Hematopoietic multipotent progenitor cell (in vitro differentiated cells): ENCODE data around the gene NDUFB7. TPM values are rescaled to one million over a fixed set of nuclear protein-coding genes. Genes with fewer than 3 reads are reported as not detected.
"Not testable (repeated sequence)": the region's sequence is repeated elsewhere in the genome, so short reads cannot be mapped to it uniquely, and the experiment has no call there.

ENCODE experiments used
- DNase-seq, 3 donors: peaks; one replicate each; pipeline ENCODE4 v3.0.0-alpha.2; 2011 to 2015; ENCODE audit warnings: low read depth in 2 of 3, low spot score in 2 of 3
- total RNA-seq: library from RNA; depleted of rRNA; stranded (reverse); fragments of >200 nt; gene quantifications from one replicate; pipeline ENCODE4 v1.2.3, GENCODE V29; 2012

NDUFB7 gene
- total RNA-seq, 1 donor, result 373 TPM

DNA sequence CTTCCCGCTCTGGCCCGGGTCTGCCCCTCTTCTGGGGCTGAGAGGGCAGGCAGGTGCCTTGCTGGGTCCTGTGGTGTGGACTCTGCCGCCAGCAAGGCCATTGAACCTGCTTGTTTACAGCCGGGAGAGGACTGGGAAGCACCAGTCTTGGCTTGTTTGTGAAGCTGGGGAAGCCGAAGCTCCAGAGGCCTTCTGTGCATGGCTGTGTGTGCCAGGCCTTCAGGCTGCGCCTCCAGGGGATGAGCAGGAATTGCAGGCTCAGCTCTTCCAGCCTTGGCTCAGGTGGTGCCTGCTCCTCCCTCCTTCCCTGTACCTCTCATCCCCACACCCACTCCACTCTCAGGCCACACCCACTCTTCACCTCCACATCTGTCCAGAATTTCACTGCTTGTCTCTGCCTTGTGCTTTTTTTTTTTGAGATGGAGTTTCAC, 17.5 kb downstream of the NDUFB7 start:
- DNase-seq, result no peak

- DNase-seq, result no peak
Measured at GRCh38 chr19:14553939-14554243, 18.0 kb downstream of the NDUFB7 start.

DNA sequence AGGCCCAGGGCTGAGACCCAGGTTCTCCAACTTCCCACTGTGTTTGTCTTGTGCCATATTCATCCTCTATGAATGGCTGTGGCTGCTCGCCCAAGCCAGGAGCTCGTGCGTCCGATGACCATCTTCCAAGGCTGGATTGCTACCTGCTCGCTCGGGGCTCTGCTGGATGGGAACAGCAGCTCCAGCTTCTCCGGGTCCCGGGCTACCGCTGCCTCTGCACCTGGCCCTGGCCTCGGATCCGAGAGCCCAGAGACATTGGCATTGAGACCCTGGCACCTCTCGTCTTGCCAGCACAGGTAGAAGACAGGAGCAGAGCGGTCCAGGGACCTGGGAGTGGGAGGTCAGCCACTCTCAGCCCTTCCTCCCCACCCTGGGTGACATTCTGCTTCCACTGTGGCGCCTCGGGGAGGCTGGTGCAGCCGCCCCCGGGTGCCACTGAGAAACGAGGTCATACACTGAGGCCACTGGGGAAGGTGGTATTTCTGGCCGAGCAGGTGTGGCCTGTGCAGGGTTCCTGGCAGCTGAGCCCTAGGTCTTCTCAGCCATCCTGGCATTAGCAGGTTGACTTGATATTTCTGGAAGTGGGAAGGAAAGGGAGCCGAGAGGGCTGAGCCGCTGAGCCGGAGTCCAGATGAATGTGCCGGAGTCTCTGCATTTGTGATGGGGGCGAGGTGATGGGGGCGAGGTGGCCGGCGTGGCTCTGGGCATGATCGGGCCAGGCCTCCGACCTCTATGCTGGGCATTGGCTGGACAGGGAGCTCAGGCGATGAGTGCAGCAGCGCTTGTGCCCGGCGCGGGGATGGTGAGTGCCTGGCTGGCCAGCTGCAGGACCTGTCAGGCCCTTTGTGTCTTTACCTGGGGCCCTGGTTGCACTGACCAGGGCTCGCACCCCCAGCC, 18.6 kb downstream of the NDUFB7 start:
- DNase-seq, result no peak

DNA sequence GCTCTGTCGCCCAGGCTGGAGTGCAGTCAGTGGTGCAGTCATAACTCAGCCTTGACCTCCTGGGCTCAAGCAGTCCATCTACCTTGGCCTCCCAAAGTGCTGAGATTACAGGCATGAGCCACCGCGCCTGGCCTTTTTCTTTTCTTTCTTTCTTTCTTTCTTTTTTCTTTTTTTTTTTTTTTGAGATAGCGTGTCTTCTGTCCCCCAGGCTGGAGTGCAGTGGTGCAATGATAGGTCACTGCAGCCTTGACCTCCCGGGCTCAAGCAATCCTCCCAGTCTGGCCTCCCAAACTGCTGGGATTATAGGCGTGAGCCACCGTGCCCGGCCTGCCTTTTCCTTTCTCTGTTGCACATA, 19.9 kb downstream of the NDUFB7 start:
- not testable (repeated sequence) for DNase-seq

DNA sequence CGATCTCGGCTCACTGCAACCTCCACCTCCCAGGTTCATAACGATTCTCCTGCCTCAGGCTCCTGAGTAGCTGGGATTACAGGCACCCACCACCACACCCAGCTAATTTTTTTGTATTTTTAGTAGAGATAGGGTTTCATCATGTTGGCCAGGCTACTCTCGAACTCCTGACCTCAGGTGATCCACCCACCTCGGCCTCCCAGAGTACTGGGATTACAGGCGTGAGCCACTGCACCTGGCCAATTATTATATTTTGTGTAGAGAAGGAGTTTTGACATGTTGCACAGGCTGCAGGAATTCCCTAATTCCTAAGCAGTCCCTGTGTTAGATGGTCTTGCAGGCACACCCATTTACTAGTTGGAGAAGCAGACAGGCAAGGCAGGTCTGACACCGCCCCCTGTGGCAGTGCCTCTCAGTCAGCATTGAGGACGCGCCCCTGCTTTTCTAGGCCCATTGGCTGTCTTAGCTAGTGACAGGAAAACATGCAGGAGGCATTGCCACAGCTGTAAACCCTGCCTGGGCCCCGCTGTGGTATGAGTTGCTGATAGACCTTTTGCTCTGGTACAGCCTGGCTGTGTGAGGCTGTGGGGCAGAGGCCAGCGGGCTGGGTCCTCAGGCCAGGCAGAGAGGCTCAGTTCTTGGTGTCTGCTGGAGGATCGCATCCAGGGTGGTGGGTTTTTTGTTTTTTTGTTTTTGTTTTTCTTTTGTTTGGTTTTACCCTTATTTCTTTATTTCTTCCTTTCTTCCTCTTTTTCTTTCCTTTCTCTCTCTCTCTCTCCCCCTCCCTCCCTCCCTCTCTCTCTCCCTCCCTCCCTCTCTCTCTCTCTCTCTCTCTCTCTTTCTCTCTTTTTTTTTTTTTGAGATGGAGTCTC, 20.5 kb downstream of the NDUFB7 start:
- DNase-seq, result peak; percentile 41 to 93 (median 84)

GRCh38 chr19:14550201-14550754, 21.6 kb downstream of the NDUFB7 start:
- DNase-seq, result no peak

- no peak for DNase-seq
Measured at GRCh38 chr19:14545716-14546082, 26.2 kb downstream of the NDUFB7 start.

GRCh38 chr19:14544977-14545715, 26.7 kb downstream of the NDUFB7 start:
- no peak for DNase-seq

GRCh38 chr19:14544047-14544446, 27.8 kb downstream of the NDUFB7 start:
- DNase-seq, result no peak

GRCh38 chr19:14542711-14543328, 29.0 kb downstream of the NDUFB7 start:
- DNase-seq, result peak in 2 of 3 donors; percentile 67 to 79

GRCh38 chr19:14541979-14542378, 29.9 kb downstream of the NDUFB7 start:
- DNase-seq, result not testable (repeated sequence)

GRCh38 chr19:14540741-14541525, 30.9 kb downstream of the NDUFB7 start:
- DNase-seq, result no peak

- DNase-seq, result peak in 2 of 3 donors; percentile 70 to 75
Measured at GRCh38 chr19:14536926-14537692, 34.8 kb downstream of the NDUFB7 start.

- no peak for DNase-seq
Measured at GRCh38 chr19:14533450-14533849, 38.4 kb downstream of the NDUFB7 start.

GRCh38 chr19:14530506-14530905, 41.4 kb downstream of the NDUFB7 start:
- no peak for DNase-seq

DNA sequence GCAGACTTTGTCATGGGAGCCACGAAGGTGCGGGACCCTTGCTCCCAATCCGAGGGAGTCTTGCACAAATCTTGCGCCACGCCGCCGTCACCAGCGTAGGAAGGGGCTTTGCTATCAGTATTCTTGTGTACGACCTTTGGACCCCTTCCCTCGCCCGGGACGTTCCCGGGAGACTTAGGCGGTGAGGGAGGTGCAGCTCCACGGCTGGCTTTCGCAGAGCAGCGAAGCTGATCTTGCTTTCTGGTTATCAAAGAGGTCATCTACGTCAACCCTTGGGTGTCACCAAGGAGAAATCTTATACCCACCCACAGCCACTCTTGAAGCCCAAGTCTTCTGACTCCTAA, 41.9 kb downstream of the NDUFB7 start:
- DNase-seq, result peak in 1 of 3 donors; percentile 40

GRCh38 chr19:14529254-14530004, 42.4 kb downstream of the NDUFB7 start, which contains the start of gene TECR:
TSS of gene TECR (plus strand) at chr19:14529594. CDS start at chr19:14529697, 103 bp downstream.
- peak; percentile 97 to 100 (median 100) for DNase-seq
